Activated CD8-positive, alpha-beta memory T cell treated with anti-CD3 and anti-CD28 coated beads for 48 hours (primary cell): ENCODE results near the gene CACHD1.

ENCODE experiments used
- DNase-seq, 3 experiments: peaks; one replicate each; pipeline ENCODE4 v3.0.0-alpha.2; 2020; ENCODE audit warnings: low read depth in 2 of 3, low spot score in 2 of 3

Gene CACHD1

DNA sequence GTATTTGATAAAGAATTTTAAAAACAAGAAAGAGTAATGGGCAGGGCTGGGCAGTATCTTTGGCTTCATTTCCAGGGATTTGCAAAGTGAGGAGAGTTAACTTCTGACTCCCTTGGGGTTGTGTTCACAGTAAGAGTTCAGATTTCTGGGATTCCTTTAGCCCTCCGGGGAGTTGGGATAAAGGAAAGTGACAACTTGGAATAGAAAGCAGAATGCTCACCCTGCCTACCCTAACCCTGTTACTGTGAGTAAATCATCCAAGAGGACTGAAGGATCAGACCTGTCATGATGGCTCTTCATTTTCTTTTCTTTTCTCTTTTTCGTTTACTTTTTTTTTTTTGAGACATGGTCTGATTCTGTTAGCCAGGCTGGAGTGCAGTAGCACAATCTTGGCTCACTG is 76.1 kb downstream of the CACHD1 start:
- DNase-seq: no peak

- no peak for DNase-seq
These were observed 79.7 kb downstream of the CACHD1 start for GRCh38 chr1:64549464-64550239.

DNA sequence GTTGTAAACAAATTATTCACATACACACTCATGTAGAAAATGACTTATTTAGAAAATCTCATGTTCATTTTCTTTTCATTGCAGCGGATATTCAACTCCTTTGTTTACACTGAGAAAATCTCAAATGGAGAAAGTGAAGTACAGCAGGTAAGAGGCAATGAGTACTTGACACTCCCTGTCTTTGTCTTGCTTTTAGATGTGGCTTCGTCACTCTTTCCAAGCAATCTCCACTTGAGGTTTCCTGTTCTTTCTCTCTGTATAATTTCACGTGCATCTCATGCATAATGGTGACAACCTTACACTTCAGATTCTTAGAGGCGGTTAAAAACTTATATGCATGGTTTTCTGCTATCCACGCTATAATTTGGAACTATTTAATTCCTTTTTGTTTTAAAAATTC is 80.6 kb downstream of the CACHD1 start:
- DNase-seq: no peak

DNA sequence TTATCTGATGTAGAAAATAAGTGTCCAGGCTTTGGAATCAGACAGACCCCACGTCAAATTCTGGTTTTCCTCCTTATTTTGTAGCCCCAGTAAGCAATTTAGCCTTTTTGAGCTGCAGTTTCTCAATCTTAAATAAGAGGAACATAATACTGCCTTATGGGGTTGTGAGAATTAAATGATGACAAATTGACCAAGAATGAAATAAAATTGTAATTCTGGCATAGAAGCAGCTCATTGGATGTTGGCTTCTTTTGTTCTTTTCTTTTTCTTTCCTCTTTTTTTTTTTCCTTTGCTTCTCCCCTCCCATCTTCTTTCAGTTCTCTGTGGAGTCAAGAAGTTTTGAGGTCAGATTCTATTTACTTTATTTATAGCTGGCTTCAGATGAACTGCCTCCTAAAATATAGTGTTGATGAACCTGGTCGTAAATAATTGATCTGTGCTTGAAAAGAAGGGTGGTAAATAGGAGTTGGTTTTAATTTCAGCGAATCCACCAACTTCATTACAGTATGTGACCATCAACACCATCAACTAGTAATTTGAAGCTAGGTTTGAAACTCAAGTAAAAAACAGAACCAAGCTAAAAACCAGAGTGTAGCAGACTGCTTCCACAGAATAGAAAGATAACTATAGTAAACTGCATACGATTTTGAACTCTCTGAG is 81.1 kb downstream of the CACHD1 start:
- DNase-seq: no peak

DNA sequence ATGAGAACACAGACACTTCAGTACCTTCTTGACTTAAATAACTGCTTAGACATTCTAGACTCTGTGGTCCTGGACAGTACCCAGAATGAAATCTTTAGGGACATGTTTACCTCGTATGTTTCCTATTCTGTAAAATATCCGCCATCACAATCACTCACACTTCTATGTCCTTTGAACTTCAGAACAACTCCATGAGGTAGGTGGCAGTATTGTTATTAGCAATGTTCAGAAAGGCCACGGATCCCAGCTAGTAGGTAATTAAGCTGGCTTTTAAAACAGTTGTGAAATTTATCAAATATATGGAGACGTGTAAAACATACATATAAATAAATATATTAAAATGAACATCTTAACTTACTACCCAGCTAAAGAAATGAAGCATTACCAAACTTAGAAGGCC is 83.4 kb downstream of the CACHD1 start:
- DNase-seq: no peak

GRCh38 chr1:64555947-64556346 is 86.0 kb downstream of the CACHD1 start:
- DNase-seq: no peak

DNA sequence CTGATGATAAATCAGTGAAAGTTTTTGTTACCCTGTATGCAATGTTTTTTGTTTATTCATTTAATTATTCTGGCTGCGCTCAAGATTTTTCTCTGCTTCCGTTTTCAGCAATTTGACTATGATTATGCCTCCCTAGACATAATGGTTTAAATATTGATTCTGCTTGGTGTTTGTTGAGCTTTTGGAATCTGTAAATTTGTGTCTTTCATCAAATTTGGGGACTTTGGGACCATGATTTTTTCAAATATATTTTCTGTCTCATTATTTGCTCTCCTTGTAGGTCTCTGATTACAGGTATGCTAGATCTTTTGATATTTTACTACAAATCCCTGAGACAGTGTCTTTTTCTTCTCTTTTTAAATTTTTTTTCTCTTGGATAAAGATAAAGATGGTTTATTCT is 92.1 kb downstream of the CACHD1 start:
- no peak for DNase-seq

DNA sequence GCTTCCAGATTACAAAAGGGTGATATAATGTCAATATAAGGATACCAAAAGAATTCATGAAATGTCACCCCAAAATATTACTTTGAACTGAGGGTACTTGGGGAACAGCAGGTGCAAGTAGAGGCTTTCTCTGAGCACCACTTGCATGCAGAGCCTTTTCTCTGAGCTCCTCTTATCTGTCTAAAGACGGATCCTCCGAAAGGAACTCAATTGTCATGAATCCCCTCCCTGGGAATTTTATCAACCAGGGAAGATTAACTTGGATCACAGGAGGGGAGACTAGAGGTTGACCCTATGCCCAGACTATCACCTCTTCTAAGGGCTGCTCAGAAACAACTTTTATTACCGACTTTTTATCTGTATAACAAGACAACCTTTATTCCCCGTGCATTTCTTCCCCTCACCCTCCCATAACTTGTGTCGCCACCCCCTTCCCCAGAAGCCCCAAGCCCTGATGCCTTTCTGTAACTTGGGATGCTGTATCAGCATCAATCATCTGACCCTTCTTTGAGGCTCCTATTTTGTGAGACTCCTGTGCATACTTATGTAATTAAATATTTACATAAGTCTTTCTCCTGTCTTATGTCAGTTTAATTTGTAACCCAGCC is 94.1 kb downstream of the CACHD1 start:
- no peak for DNase-seq

GRCh38 chr1:64564891-64565290 is 95.0 kb downstream of the CACHD1 start:
- no peak for DNase-seq

GRCh38 chr1:64567426-64568170 is 97.7 kb downstream of the CACHD1 start:
- no peak for DNase-seq

- DNase-seq: no peak
These were observed 98.2 kb downstream of the CACHD1 start for GRCh38 chr1:64568171-64568450.

DNA sequence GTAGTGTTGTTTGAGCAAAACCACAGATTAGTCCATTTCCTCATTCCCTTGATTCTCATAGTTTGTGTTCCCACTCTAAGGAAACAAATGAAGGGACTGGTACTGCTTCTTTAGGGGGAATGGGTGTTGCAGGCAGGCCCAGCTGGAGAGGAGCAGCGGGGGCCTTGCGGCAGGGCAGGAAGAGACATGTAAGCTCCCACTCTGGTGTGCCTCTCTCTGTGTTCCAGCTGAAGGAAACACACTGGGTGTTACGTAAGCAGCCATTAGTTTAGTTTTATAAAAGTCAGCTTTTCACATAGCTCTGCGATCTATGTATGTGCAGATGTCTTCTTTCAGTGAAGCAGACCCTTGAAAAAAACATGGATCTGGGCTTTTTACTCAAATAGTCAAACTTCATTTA is 99.5 kb downstream of the CACHD1 start:
- DNase-seq: no peak

DNA sequence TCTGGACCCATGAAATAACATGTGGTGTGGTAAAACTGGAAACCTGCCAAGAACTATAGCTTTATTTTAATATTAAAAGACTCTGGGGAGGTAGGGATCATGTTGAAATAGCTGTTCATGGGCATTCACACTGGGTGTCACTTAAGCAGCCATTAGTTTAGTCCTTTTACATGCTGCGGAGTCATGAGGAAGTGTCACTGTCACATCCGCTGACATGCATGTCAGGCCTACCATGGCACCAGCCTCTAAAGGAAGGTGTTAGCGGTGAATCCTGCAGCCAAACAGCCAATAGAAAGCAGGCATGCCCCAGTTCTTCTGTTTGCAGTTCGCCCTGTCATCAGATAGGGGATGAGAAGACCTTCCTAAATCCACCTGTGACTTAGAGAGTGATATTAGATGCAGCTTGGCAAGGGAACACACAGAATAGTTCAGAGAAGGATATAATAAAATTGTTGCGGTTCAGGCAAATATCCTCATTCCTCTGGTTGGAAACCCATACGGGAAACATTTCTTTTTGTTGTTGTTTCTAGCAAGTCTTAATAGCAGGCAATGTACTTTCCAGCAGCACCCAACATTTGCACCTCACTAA is 100.4 kb downstream of the CACHD1 start:
- no peak for DNase-seq

DNA sequence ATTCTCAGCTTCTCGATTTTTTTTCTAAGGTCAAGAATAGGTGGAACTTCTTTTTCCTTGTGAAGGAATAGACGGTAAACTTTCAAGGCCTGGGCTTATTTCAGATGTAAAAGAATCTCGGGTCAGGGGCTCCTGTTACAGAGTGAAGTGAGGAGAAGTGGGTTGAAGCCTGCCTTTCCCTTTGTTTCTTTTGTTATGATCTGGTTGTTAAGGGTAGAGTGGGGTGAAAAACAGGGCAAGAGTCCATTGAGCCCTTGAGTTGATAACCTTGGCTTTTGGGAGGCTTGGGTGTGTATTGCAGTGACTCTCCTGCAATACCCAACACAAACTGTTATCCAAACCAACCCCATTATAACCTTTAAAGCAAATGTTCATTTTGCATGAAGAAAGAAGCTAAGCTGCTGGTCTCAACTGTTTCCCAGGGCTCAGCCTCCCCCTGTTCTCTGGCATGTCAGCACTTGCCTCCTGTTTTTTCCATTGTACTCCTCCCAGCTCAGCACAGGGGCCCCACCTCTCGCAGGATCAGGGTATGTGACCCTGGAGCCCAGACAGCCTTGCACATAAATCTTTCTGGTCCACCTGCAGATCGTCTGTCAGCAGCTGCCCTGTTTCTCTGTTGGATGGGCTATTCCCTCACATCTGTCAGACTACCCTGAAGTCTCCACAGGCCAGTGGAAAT is 102.4 kb downstream of the CACHD1 start:
- DNase-seq: no peak

DNA sequence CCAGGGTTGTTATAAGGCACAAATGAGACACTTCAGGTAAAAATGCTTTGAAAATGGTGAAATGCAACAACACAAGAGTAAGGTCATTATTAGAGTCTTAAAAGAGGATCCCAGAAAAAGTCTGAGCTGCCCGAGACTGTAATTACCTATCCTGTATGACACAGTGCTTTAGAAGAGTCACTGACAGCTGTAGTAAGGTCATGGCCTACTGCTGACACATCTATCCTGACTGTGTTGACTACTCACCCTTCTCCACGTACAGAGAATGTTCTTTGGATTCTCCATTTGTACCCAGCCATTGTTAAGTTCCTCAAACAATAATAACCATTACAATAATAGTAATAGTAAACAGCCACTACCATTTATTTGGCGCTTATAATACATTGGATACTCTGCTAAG is 104.4 kb downstream of the CACHD1 start:
- no peak for DNase-seq

DNA sequence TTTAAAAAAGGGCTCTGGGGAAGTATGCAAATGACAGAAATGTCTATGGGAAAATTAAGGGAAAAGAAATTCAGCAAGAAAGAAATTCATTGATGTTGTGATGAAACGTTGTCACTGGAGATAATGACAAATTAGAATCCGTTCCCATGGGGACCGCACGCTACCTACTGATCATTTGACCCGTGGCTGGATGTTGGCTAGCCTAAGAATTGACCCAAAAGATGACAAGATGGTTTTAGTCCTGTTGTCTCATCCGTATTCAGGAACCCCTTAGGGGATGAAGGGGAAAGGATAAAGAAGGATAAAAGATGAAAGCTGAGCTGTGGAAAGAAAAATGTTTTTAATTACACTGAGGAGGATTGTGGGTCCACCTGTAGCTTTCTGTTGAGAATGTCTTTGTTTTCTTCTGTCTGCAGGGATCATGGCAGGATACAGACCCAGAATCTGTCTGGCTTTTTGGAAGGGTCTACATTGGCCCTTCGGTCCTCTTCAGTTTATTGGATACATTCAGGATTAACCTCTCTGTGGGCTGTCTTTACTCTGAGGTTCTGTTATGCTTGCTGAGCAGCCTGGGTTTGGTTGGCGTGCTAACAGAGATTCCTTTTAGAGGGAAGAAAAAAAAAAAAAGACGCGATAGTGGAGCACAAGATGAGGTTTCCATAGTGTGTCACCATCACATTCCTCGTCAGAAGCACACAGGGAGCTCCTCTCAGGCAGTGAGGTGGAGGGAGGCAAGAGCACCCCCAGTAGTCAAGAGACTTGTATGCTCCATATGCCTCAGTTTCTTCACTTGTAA is 106.2 kb downstream of the CACHD1 start:
- DNase-seq: no peak

DNA sequence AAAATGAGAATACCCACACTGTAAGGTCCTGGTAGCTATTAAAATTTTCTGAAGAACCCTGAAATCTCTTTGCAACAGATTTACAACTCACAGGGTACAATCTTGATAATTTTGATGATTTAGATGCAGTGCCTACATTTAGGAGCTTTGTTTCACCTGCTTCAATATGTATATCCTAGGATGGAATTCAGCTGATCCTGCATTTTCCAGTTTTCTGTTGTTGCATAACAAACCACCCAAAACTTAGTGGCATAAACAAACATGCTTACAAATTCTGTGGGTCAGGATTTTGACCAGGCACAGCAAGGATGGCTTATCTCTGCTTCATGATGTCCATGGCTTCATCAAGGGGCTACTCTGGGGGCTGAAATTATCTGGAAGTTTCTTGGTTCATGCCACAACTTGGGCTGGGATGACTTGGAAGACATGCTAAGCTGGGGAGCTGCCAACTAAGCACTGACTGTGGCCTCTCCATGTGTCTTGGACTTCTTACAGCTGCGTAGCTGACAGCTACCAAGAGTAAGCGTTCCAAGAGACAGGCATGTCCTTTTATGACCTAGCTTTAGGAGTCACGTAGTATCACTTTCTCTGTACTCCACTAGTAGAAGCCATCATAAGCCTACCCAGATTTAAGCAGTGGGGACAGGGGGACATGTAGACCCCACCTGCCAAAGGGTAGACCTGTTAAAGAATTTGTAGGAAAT is 108.5 kb downstream of the CACHD1 start:
- no peak for DNase-seq

- DNase-seq: no peak
These were observed 109.8 kb downstream of the CACHD1 start for GRCh38 chr1:64579767-64580166.

- DNase-seq: no peak
These were observed 111.4 kb downstream of the CACHD1 start for GRCh38 chr1:64581135-64581842.
